ENCODE measurements around the gene RNF17. TPM values are rescaled to one million over a fixed set of nuclear protein-coding genes. Genes with fewer than 3 reads are reported as not detected.

RNF17 gene
- total and polyA plus RNA-seq, 2 of the 8 experiments (the other 6 are each of a cell fraction or from before 2014, with no cell fraction given), result not detected

DNA sequence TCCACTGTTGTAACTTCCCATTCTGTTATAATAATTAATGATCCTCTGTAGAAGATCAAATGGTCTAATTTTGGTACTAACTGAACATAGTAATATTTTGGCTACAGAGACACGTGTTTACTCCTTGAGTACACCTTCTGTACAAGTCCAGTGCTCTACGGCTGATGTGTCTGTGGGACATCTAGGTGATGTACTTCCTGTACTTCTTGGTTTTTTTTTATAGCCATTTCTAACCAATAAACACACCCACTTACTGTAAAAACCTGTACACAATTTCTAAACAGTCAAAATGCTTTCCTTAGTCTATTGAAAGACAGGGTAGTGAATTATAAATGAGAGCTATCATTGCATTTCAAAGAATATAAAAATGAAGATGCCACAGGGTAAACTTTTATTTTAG, 118.7 kb downstream of the RNF17 start:
- FAIRE-seq (no peak), DNase-seq (ENCODE audit: low read depth in 1 of 2, low spot score in 2 of 2) (no peak)
- H3K79me1 ChIP-seq (ENCODE audit: low read depth, low read length), result no peaks in the 10 kb centered on the region
- no peak overlapping the region for H3K4ac ChIP-seq (replicated peaks; ENCODE audit: insufficient read length, low read depth, low read length)
- no peak overlapping the region for H2BK20ac ChIP-seq (ENCODE audit: low read length)
- no peaks in the 10 kb centered on the region for H3K23me2 ChIP-seq (ENCODE audit: low read depth, low read length)
- H4K20me1 ChIP-seq (replicated peaks in 1 of 2; ENCODE audit: control insufficient read depth in 1 of 2, insufficient read depth in 2 of 2, low read length in 2 of 2), result no peaks in the 10 kb centered on the region
- ChIA-PET POLR2A (ENCODE audit: partially characterized antibody) (no interaction called here), CTCF (ENCODE audit: partially characterized antibody) (no interaction called here)
- no peak overlapping the region for H3K18ac ChIP-seq (ENCODE audit: extremely low read depth, low read length)
- H4K5ac ChIP-seq (ENCODE audit: insufficient read length, low read depth, low read length), result no peak overlapping the region
- no peak overlapping the region for H2AFZ ChIP-seq (ENCODE audit: low read length)
- no peak overlapping the region for H3K4me3 ChIP-seq (ENCODE audit: extremely low read depth in 1 of 4, insufficient read depth in 2 of 4, low read depth in 3 of 4, low read length in 4 of 4)
- H2AK5ac ChIP-seq (ENCODE audit: low read depth, low read length), result no peak overlapping the region
- no peak overlapping the region for H2BK120ac ChIP-seq (replicated peaks; ENCODE audit: low read depth, low read length)
- H3K14ac ChIP-seq (ENCODE audit: insufficient read length), result no peak overlapping the region
- no peak overlapping the region for H3K56ac ChIP-seq (replicated peaks; ENCODE audit: insufficient read length, low read depth, low read length)
- H3K9ac ChIP-seq (replicated peaks in 1 of 4; ENCODE audit: extremely low read depth in 1 of 4, low read depth in 3 of 4, low read length in 3 of 4), result no peak overlapping the region
- H2BK12ac ChIP-seq (ENCODE audit: low read depth, low read length), result no peak overlapping the region
- no peak overlapping the region for H3K27ac ChIP-seq (ENCODE audit: low read depth, low read length)
- peaks cover 0 to 4% (median 1%) of the 10 kb centered on the region in 4 experiments; a peak in 3 of 7 replicates for H3K4me1 ChIP-seq (replicated peaks in 1 of 4; ENCODE audit: control insufficient read depth in 3 of 4, insufficient read depth in 4 of 4, low read length in 3 of 4)
- H2BK5ac ChIP-seq (ENCODE audit: low read depth, low read length), result no peak overlapping the region
- no peaks in the 10 kb centered on the region for H3K9me3 ChIP-seq (ENCODE audit: insufficient read depth in 2 of 2, low read depth in 1 of 2, low read length in 1 of 2)
- no peak overlapping the region for H4K91ac ChIP-seq (replicated peaks; ENCODE audit: insufficient read length, low read length)
- H3K36me3 ChIP-seq (ENCODE audit: control insufficient read depth in 2 of 4, insufficient read depth in 4 of 4, low read length in 3 of 4), result peaks cover 0 to 13% (median 7%) of the 10 kb centered on the region in 4 experiments; a peak in 5 of 8 replicates
- H3K4me2 ChIP-seq (ENCODE audit: insufficient read depth in 1 of 2, low read depth in 2 of 2, low read length in 2 of 2), result no peak overlapping the region
- no peak overlapping the region for H3K23ac ChIP-seq (ENCODE audit: insufficient read length)
- no peak overlapping the region for H2BK15ac ChIP-seq (ENCODE audit: low read length)
- no peak overlapping the region for H4K8ac ChIP-seq (ENCODE audit: extremely low read depth, insufficient read depth, low read length)
- H3K79me2 ChIP-seq (ENCODE audit: control insufficient read depth in 1 of 2, insufficient read depth in 2 of 2, low read length in 2 of 2), result no peaks in the 10 kb centered on the region
- WGBS, 2 experiments (ENCODE audit: extremely low coverage in 1 of 2, insufficient coverage in 1 of 2, insufficient read length in 1 of 2, insufficient replicate concordance in 2 of 2, low coverage in 1 of 2, low lambda C conversion rate in 2 of 2, missing lambda C conversion rate in 1 of 2), result 89% methylated on average over 2 of the region's 2 CpGs; no CpG with 5 or more reads in 1 of the 2 experiments
- TF ChIP-seq SP2 (IDR thresholded peaks at IDR 0.05; ENCODE audit: low read length) (no peak), CREB1 (IDR thresholded peaks at IDR 0.05) (no peak), CBX5 (IDR thresholded peaks at IDR 0.05; ENCODE audit: low read depth, low read length) (no peak), E2F6 (IDR thresholded peaks at IDR 0.05) (no peak), ZNF274 (IDR thresholded peaks at IDR 0.05; ENCODE audit: borderline replicate concordance, extremely low read depth, low read length) (no peak), SP4 (IDR thresholded peaks at IDR 0.05; ENCODE audit: low read length) (no peak), SIRT6 (IDR thresholded peaks at IDR 0.05; ENCODE audit: low read length) (no peak), BACH1 (IDR thresholded peaks at IDR 0.05; ENCODE audit: low read length) (no peak), CTBP2 (IDR thresholded peaks at IDR 0.05; ENCODE audit: borderline replicate concordance, insufficient read depth, insufficient read length, low read length) (no peak), CBX8 (IDR thresholded peaks at IDR 0.05; ENCODE audit: borderline replicate concordance, low read depth, low read length) (no peak), TAF1 (IDR thresholded peaks at IDR 0.05; ENCODE audit: low read depth, low read length) (no peak), TEAD4 (IDR thresholded peaks at IDR 0.05; ENCODE audit: low read depth, low read length) (no peak), BCL11A (IDR thresholded peaks at IDR 0.05; ENCODE audit: low read depth in 2 of 2, low read length in 2 of 2) (no peak), GTF2F1 (IDR thresholded peaks at IDR 0.05; ENCODE audit: borderline replicate concordance, low read depth, low read length) (no peak)
- no peaks in the 10 kb centered on the region for H3K27me3 ChIP-seq (replicated peaks in 1 of 4; ENCODE audit: control insufficient read depth in 3 of 4, extremely low read depth in 1 of 4, insufficient read depth in 3 of 4, low read length in 3 of 4)
